Caco-2 (cell line): ENCODE results near the gene GALNT14. TPM values are rescaled to one million over a fixed set of nuclear protein-coding genes. Genes with fewer than 3 reads are reported as not detected.

Source experiments
- BruUV-seq: library from RNA; stranded (reverse); fragments of 400-500 nt; replicated peaks from 2 replicates; lab custom pipeline; 2021; lab: Mats Ljungman, UMichigan
- CTCF ChIA-PET: fragments of 300-600 bp; sonication (Branson Sonifier 250); formaldehyde crosslinking; loops from one replicate; lab custom pipeline; 2022; ENCODE audit warnings: antibody characterized with exemption; lab: Charles Lee
- POLR2A ChIA-PET: fragments of 300-600 bp; sonication (Branson Sonifier 250); formaldehyde crosslinking; loops from one replicate; lab custom pipeline; 2022; ENCODE audit warnings: antibody characterized with exemption; lab: Charles Lee
- DNase-seq, 2 experiments: peaks; one replicate each; pipeline versions ENCODE4 v3.0.0 to v3.0.0-alpha.2; 2020 to 2022
- H3K27me3 ChIP-seq: replicated peaks from 2 replicates; pipeline ENCODE4 v1.6.0; 2011; ENCODE audit warnings: low read length; ENCODE audit not compliant: control insufficient read depth, insufficient read depth
- H3K36me3 ChIP-seq: 2 replicates; pipeline ENCODE4 v1.5.1; 2011; ENCODE audit warnings: low read length; ENCODE audit not compliant: control insufficient read depth, insufficient read depth
- H3K4me1 ChIP-seq: fragments of 250-450 bp; sonication (Bioruptor Pico); 2 replicates; pipeline ENCODE4 v1.5.1; 2020; ENCODE audit warnings: mild to moderate bottlenecking
- H3K4me3 ChIP-seq: 2 replicates; pipeline ENCODE4 v1.5.1; 2011; ENCODE audit warnings: low read depth, mild to moderate bottlenecking, control low read depth, low read length
- H3K9me3 ChIP-seq: fragments of 250-450 bp; sonication (Bioruptor Pico); 2 replicates; pipeline ENCODE4 v1.5.1; 2020; ENCODE audit warnings: mild to moderate bottlenecking, moderate library complexity
- H3K27ac Mint-ChIP-seq: one replicate; pipeline ENCODE4 v1.8.0; 2022; ENCODE audit warnings: mixed read lengths; ENCODE audit not compliant: unreplicated experiment
- H3K27me3 Mint-ChIP-seq: one replicate; pipeline ENCODE4 v1.8.0; 2022; ENCODE audit warnings: mixed read lengths; ENCODE audit not compliant: insufficient read depth, unreplicated experiment
- H3K36me3 Mint-ChIP-seq: one replicate; pipeline ENCODE4 v1.8.0; 2022; ENCODE audit warnings: mild to moderate bottlenecking, mixed read lengths; ENCODE audit not compliant: insufficient read depth, unreplicated experiment
- H3K4me1 Mint-ChIP-seq: one replicate; pipeline ENCODE4 v1.8.0; 2022; ENCODE audit warnings: low read depth, mixed read lengths; ENCODE audit not compliant: unreplicated experiment
- H3K4me3 Mint-ChIP-seq: one replicate; pipeline ENCODE4 v1.8.0; 2022; ENCODE audit warnings: mild to moderate bottlenecking, moderate library complexity, mixed read lengths; ENCODE audit not compliant: unreplicated experiment
- H3K9me3 Mint-ChIP-seq: one replicate; pipeline ENCODE4 v1.8.0; 2022; ENCODE audit warnings: mixed read lengths; ENCODE audit not compliant: unreplicated experiment
- CTCF ChIP-seq, 2 experiments: fragments of 200-600 bp in 1 of 2; IDR thresholded peaks; 1 replicate in 1 of 2; 2 replicates in 1 of 2; pipeline versions ENCODE4 v1.5.1 to v1.8.0; 2011 to 2022; ENCODE audit warnings: antibody characterized with exemption in 1 of 2, control low read depth in 1 of 2, inconsistent platforms in 1 of 2, low read depth in 1 of 2, low read length in 1 of 2, mild to moderate bottlenecking in 1 of 2, moderate library complexity in 1 of 2; ENCODE audit not compliant: insufficient read depth in 1 of 2, severe bottlenecking in 1 of 2, unreplicated experiment in 1 of 2
- intact Hi-C: fragments of 100-400 bp; cut with micrococcal nuclease; formaldehyde crosslinking; loops from one replicate; pipeline ENCODE4 v1.10.0; 2022; ENCODE audit not compliant: unreplicated experiment
- total RNA-seq: library from RNA; stranded (reverse); gene quantifications from 2 replicates; pipeline ENCODE4 v1.2.3, GENCODE V29; 2022

Gene GALNT14
- total RNA-seq, 1 experiment from 2014 or later = not detected

DNA sequence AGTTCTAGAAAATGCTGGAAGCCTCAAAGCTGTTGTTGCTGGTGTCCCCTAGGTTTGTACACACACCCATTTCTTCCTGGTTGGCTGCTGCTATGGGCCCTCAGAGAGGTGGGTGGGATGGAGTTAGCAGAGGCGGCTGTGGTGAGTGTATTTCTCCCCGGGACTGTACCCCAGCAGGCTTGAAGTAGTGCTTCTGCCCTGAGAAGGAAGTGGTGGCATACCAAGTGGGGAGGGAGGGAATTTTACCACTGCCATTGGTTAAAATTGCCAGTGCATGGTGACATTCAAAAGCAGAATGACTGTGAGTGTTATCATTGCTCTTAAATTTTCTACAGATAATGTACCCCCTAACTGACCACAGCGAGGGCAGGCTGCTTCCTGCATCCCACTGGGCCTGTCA, 205.4 kb downstream of the GALNT14 start:
- H3K4me3 Mint-ChIP-seq = no peak overlapping the region
- no peaks in the 10 kb centered on the region for H3K9me3 ChIP-seq
- H3K36me3 ChIP-seq = no peaks in the 10 kb centered on the region
- no peak for DNase-seq
- CTCF ChIA-PET = no interaction called here
- no peak for TF ChIP-seq CTCF (IDR thresholded peaks at IDR 0.05; ENCODE audit: insufficient read depth in 1 of 2, low read depth in 1 of 2, low read length in 1 of 2, severe bottlenecking in 1 of 2, unreplicated experiment in 1 of 2)
- BruUV-seq = no TSS peak
- intact Hi-C loops = no loop called here
- no peaks in the 10 kb centered on the region for H3K9me3 Mint-ChIP-seq
- H3K4me3 ChIP-seq = no peak overlapping the region
- H3K4me1 Mint-ChIP-seq = no peaks in the 10 kb centered on the region
- H3K27me3 ChIP-seq = no peaks in the 10 kb centered on the region; the same call in 1 of the 2 replicates
- H3K27me3 Mint-ChIP-seq = peaks cover 3% of the 10 kb centered on the region
- no peaks in the 10 kb centered on the region for H3K4me1 ChIP-seq
- POLR2A ChIA-PET = no interaction called here
- no peak overlapping the region for H3K27ac Mint-ChIP-seq
- H3K36me3 Mint-ChIP-seq = no peaks in the 10 kb centered on the region

- Mint-ChIP-seq H3K36me3 (no peaks in the 10 kb centered on the region), H3K9me3 (no peaks in the 10 kb centered on the region), H3K4me1 (no peaks in the 10 kb centered on the region), H3K27me3 (peaks cover 3% of the 10 kb centered on the region), H3K27ac (no peak overlapping the region), H3K4me3 (no peak overlapping the region)
- H3K27me3 ChIP-seq = no peaks in the 10 kb centered on the region; the same call in 1 of the 2 replicates
- no peaks in the 10 kb centered on the region for H3K9me3 ChIP-seq
- BruUV-seq = no TSS peak
- no peak for DNase-seq
- POLR2A ChIA-PET = no interaction called here
- no peak for TF ChIP-seq CTCF (IDR thresholded peaks at IDR 0.05; ENCODE audit: insufficient read depth in 1 of 2, low read depth in 1 of 2, low read length in 1 of 2, severe bottlenecking in 1 of 2, unreplicated experiment in 1 of 2)
- intact Hi-C loops = no loop called here
- CTCF ChIA-PET = no interaction called here
- no peaks in the 10 kb centered on the region for H3K36me3 ChIP-seq
- H3K4me1 ChIP-seq = no peaks in the 10 kb centered on the region
- H3K4me3 ChIP-seq = no peak overlapping the region
Observed at GRCh38 chr2:30931841-30932407, 206.3 kb downstream of the GALNT14 start.

- CTCF ChIA-PET = no interaction called here
- peaks cover 3% of the 10 kb centered on the region for H3K27me3 Mint-ChIP-seq
- POLR2A ChIA-PET = no interaction called here
- H3K9me3 ChIP-seq = no peaks in the 10 kb centered on the region
- H3K36me3 Mint-ChIP-seq = no peaks in the 10 kb centered on the region
- H3K9me3 Mint-ChIP-seq = no peaks in the 10 kb centered on the region
- no peak for DNase-seq
- no peak for TF ChIP-seq CTCF (IDR thresholded peaks at IDR 0.05; ENCODE audit: insufficient read depth in 1 of 2, low read depth in 1 of 2, low read length in 1 of 2, severe bottlenecking in 1 of 2, unreplicated experiment in 1 of 2)
- H3K36me3 ChIP-seq = no peaks in the 10 kb centered on the region
- peaks cover 1% of the 10 kb centered on the region; the same call in 1 of the 2 replicates for H3K27me3 ChIP-seq
- no peak overlapping the region for H3K27ac Mint-ChIP-seq
- H3K4me1 Mint-ChIP-seq = no peaks in the 10 kb centered on the region
- H3K4me1 ChIP-seq = no peaks in the 10 kb centered on the region
- intact Hi-C loops = no loop called here
- BruUV-seq = no TSS peak
- H3K4me3 Mint-ChIP-seq = no peak overlapping the region
- no peak overlapping the region for H3K4me3 ChIP-seq
Observed at GRCh38 chr2:30930716-30931115, 207.5 kb downstream of the GALNT14 start.
